Endothelial cell of umbilical vein (primary cell): ENCODE results near the gene C9orf78. TPM values are rescaled to one million over a fixed set of nuclear protein-coding genes. Genes with fewer than 3 reads are reported as not detected.

Experiments
- BruUV-seq: library from RNA; stranded (reverse); fragments of 400-500 nt; replicated peaks from 2 replicates; lab custom pipeline; 2021; lab: Mats Ljungman, UMichigan
- CTCF ChIA-PET: fragments of 300-600, 350-600 bp; sonication (Branson Sonifier 250); formaldehyde crosslinking; loops from one replicate; lab custom pipeline; 2021; ENCODE audit warnings: antibody characterized with exemption, inconsistent platforms; lab: Charles Lee
- POLR2A ChIA-PET: fragments of 300-600, 350-600 bp; sonication (Branson Sonifier 250); formaldehyde crosslinking; loops from one replicate; lab custom pipeline; 2021; ENCODE audit warnings: antibody characterized with exemption, inconsistent platforms; lab: Charles Lee
- DNase-seq: peaks from one replicate; pipeline ENCODE4 v3.0.0-alpha.2; 2011; ENCODE audit warnings: low read depth, low spot score
- FAIRE-seq: peaks from 2 replicates; lab custom pipeline; 2011; peaks lifted over from hg19 to GRCh38; lab: Jason Lieb, UNC
- H2AFZ ChIP-seq: 2 replicates; pipeline ENCODE4 v1.6.0; 2012; ENCODE audit warnings: low read depth, low read length, control low read depth, inconsistent platforms
- H3K27ac ChIP-seq: 2 replicates; pipeline ENCODE4 v1.5.1; 2011; ENCODE audit warnings: low read depth, mild to moderate bottlenecking, control low read depth, low read length, moderate library complexity; ENCODE audit not compliant: insufficient read depth
- H3K27me3 ChIP-seq, 2 experiments: 2 replicates each; pipeline versions ENCODE4 v1.6.0 to v1.6.1; 2011; ENCODE audit warnings: low read length in 2 of 2, mixed read lengths in 1 of 2; ENCODE audit not compliant: control insufficient read depth in 2 of 2, insufficient read depth in 2 of 2
- H3K36me3 ChIP-seq, 2 experiments: 2 replicates in 1 of 2; 3 replicates in 1 of 2; pipeline ENCODE4 v1.5.1; 2011; ENCODE audit warnings: low read length in 2 of 2, mild to moderate bottlenecking in 1 of 2, moderate library complexity in 1 of 2; ENCODE audit not compliant: control insufficient read depth in 2 of 2, insufficient read depth in 2 of 2; ENCODE audit errors: extremely low read depth in 1 of 2
- H3K4me1 ChIP-seq: 3 replicates; pipeline ENCODE4 v1.5.1; 2011; ENCODE audit warnings: mild to moderate bottlenecking, low read length; ENCODE audit not compliant: control insufficient read depth, insufficient read depth; ENCODE audit errors: extremely low read depth
- H3K4me2 ChIP-seq: 2 replicates; pipeline ENCODE4 v1.6.1; 2011; ENCODE audit warnings: low read length, control low read depth, mixed read lengths; ENCODE audit not compliant: insufficient read depth
- H3K4me3 ChIP-seq, 3 experiments: fragments of 200-600 bp in 1 of 3; sonication (generic), shearing (Covaris generic) in 1 of 3; replicated peaks in 1 of 3; 2 replicates each; pipeline ENCODE4 v1.5.1; 2011 to 2016; ENCODE audit warnings: control low read depth in 3 of 3, low read length in 3 of 3, mild to moderate bottlenecking in 2 of 3, inconsistent platforms in 1 of 3, low read depth in 1 of 3, moderate library complexity in 1 of 3; ENCODE audit not compliant: insufficient read depth in 1 of 3
- H3K79me2 ChIP-seq: 2 replicates; pipeline ENCODE4 v1.6.0; 2012; ENCODE audit warnings: low read length, inconsistent platforms; ENCODE audit not compliant: control insufficient read depth, insufficient read depth
- H3K9ac ChIP-seq: replicated peaks from 2 replicates; pipeline ENCODE3; 2011; ENCODE audit warnings: low read length, control low read depth; ENCODE audit not compliant: insufficient read depth; ENCODE audit errors: extremely low read depth
- H3K9me1 ChIP-seq: replicated peaks from 3 replicates; pipeline ENCODE4 v1.6.0; 2011; ENCODE audit warnings: mild to moderate bottlenecking, low read length; ENCODE audit not compliant: control insufficient read depth, insufficient read depth; ENCODE audit errors: extremely low read depth
- H3K9me3 ChIP-seq: replicated peaks from 2 replicates; pipeline ENCODE4 v1.5.1; 2012; ENCODE audit warnings: low read length, inconsistent platforms; ENCODE audit not compliant: control insufficient read depth, insufficient read depth
- H4K20me1 ChIP-seq: replicated peaks from 2 replicates; pipeline ENCODE3; 2011; ENCODE audit warnings: mild to moderate bottlenecking, low read length; ENCODE audit not compliant: control insufficient read depth, insufficient read depth; ENCODE audit errors: extremely low read depth
- EZH2 ChIP-seq: IDR thresholded peaks from 2 replicates; pipeline ENCODE4 v1.6.1; 2012; ENCODE audit warnings: borderline replicate concordance, low read depth, mild to moderate bottlenecking, moderate library complexity, low read length, inconsistent platforms; ENCODE audit not compliant: severe bottlenecking
- FOS ChIP-seq: IDR thresholded peaks from 2 replicates; pipeline ENCODE4 v1.6.1; 2011; ENCODE audit warnings: mild to moderate bottlenecking, low read length, moderate library complexity, borderline replicate concordance; ENCODE audit not compliant: insufficient read depth
- GATA2 ChIP-seq: IDR thresholded peaks from 2 replicates; pipeline ENCODE4 v1.7.0; 2011; ENCODE audit warnings: low read depth, mild to moderate bottlenecking, moderate library complexity, mixed read lengths, low read length; ENCODE audit not compliant: insufficient read length, insufficient read depth
- JUN ChIP-seq: IDR thresholded peaks from 2 replicates; pipeline ENCODE4 v1.6.1; 2011; ENCODE audit warnings: borderline replicate concordance, low read depth; ENCODE audit not compliant: insufficient read length, insufficient read depth
- MYC ChIP-seq: IDR thresholded peaks from one replicate; pipeline ENCODE4 v1.6.1; 2011; ENCODE audit warnings: mild to moderate bottlenecking, low read depth, low read length
- POLR2A ChIP-seq: IDR thresholded peaks from 2 replicates; pipeline ENCODE4 v1.6.1; 2012; ENCODE audit warnings: low read depth, mild to moderate bottlenecking, control low read depth, low read length
- POLR2AphosphoS5 ChIP-seq: IDR thresholded peaks from 2 replicates; pipeline ENCODE4 v1.6.1; 2012; ENCODE audit warnings: low read depth, mild to moderate bottlenecking, control low read depth, low read length, moderate library complexity; ENCODE audit not compliant: insufficient read depth
- dilution Hi-C: fragments of 300-500 bp; cut with MboI; formaldehyde crosslinking; loops from one replicate; pipeline ENCODE4 v1.15.0; 2019; ENCODE audit warnings: low sequenced_read_pairs; ENCODE audit not compliant: extremely low pct_ligation_motif_present
- intact Hi-C: fragments of 100-400 bp; cut with micrococcal nuclease; formaldehyde crosslinking; loops from one replicate; pipeline ENCODE4 v1.10.0; 2022
- polyA plus RNA-seq, 4 experiments: library from polyadenylated mRNA; depleted of rRNA in 3 of 4; stranded (reverse) in 3 of 4; unstranded in 1 of 4; fragments of >200 nt; gene quantifications; 2 replicates each; pipeline versions ENCODE4 v1.2.1 to v1.2.3, GENCODE V29; 2011 to 2012; ENCODE audit warnings: missing spikeins in 1 of 4
- total RNA-seq: library from RNA; stranded (reverse); gene quantifications from 2 replicates; pipeline ENCODE4 v1.2.3, GENCODE V29; 2021
- TF ChIP-seq, protein P1 (sequence below), 2 donors: IDR thresholded peaks; 1 replicate in 1 of 2; 2 replicates in 1 of 2; pipeline ENCODE4 v1.5.1; 2011; ENCODE audit warnings: low read length in 2 of 2, mild to moderate bottlenecking in 2 of 2, moderate library complexity in 2 of 2, control low read depth in 1 of 2, inconsistent platforms in 1 of 2, low read depth in 1 of 2; ENCODE audit not compliant: insufficient read depth in 1 of 2; ENCODE audit errors: extremely low read depth in 1 of 2
- TF ChIP-seq, protein P2 (sequence below): IDR thresholded peaks from 2 replicates; pipeline ENCODE4 v1.6.1; 2011; ENCODE audit not compliant: insufficient read depth, insufficient read length

Gene C9orf78
- total and polyA plus RNA-seq, 2 donors (not counting 3 experiments of a cell fraction or from before 2014, with no cell fraction given) = 17.9 to 34.6 TPM

DNA sequence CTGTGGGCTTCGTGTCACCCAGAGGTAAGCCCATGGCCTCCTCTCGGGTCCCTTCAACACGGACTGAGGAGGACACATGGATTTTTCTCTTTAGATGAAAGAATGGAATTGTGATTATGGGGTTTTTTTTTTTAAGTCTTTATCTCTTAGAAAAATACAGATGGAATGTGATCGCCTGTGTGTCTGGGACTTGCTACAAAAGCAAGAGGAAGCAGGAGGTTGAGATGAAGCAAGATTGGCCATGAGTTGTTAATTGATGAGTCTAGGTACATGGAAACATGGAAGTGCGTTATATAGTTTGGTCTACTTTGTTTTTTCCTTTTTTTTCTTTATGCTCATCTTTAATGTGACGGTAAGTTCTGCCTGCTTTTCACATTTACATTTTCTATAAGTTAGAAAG is 14.8 kb upstream of the C9orf78 start:
- FAIRE-seq (no peak), DNase-seq (peak; percentile 25)
- Histone ChIP-seq H3K4me3 (no peak overlapping the region), H3K9me3 (no peaks in the 10 kb centered on the region), H2AFZ (no peak overlapping the region), H3K36me3 (peaks cover 2 to 25% of the 10 kb centered on the region in 2 experiments), H3K9me1 (no peaks in the 10 kb centered on the region), H3K4me1 (peaks cover 2% of the 10 kb centered on the region), H3K27ac (no peak overlapping the region), H3K9ac (no peak overlapping the region), H3K79me2 (no peaks in the 10 kb centered on the region), H3K4me2 (no peak overlapping the region), H4K20me1 (no peaks in the 10 kb centered on the region), H3K27me3 (no peaks in the 10 kb centered on the region)
- CTCF ChIA-PET = interaction anchor here (1.8 kb wide), 1 partner anchor 11 kb away, joined by 5 read pairs; no protein-coding TSS in a partner anchor
- intact Hi-C loops = no loop called here
- TF ChIP-seq GATA2 = no peak
- TF ChIP-seq FOS = no peak
- TF ChIP-seq POLR2A = no peak
- TF ChIP-seq, protein P1, sequence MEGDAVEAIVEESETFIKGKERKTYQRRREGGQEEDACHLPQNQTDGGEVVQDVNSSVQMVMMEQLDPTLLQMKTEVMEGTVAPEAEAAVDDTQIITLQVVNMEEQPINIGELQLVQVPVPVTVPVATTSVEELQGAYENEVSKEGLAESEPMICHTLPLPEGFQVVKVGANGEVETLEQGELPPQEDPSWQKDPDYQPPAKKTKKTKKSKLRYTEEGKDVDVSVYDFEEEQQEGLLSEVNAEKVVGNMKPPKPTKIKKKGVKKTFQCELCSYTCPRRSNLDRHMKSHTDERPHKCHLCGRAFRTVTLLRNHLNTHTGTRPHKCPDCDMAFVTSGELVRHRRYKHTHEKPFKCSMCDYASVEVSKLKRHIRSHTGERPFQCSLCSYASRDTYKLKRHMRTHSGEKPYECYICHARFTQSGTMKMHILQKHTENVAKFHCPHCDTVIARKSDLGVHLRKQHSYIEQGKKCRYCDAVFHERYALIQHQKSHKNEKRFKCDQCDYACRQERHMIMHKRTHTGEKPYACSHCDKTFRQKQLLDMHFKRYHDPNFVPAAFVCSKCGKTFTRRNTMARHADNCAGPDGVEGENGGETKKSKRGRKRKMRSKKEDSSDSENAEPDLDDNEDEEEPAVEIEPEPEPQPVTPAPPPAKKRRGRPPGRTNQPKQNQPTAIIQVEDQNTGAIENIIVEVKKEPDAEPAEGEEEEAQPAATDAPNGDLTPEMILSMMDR (IDR thresholded peaks at IDR 0.05; ENCODE audit: extremely low read depth in 1 of 2, insufficient read depth in 1 of 2, low read depth in 1 of 2, low read length in 2 of 2) = no peak
- TF ChIP-seq EZH2 = no peak
- no peak for TF ChIP-seq JUN
- TF ChIP-seq, protein P2, sequence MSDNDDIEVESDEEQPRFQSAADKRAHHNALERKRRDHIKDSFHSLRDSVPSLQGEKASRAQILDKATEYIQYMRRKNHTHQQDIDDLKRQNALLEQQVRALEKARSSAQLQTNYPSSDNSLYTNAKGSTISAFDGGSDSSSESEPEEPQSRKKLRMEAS = no peak
- TF ChIP-seq MYC = no peak
- no peak for TF ChIP-seq POLR2AphosphoS5
- POLR2A ChIA-PET = no interaction called here
- BruUV-seq = no TSS peak
- dilution Hi-C loops = no loop called here
